Gastrocnemius medialis (tissue), 4 donors: ENCODE data around the gene PRKACB. TPM values are rescaled to one million over a fixed set of nuclear protein-coding genes. Genes with fewer than 3 reads are reported as not detected.

Experiments
- ATAC-seq, 2 donors: fragments of 150-250 bp; one replicate each; pipeline ENCODE4 v1.9.1; 2016
- DNase-seq, 2 donors: peaks; one replicate each; pipeline ENCODE4 v3.0.0-alpha.2; 2019
- H3K27ac ChIP-seq, 4 donors: fragments of 200-600 bp; sonication (generic); 1 replicate in 1 of 4; 2 replicates in 3 of 4; pipeline ENCODE4 v1.5.1; 2016 to 2018; ENCODE audit warnings: mild to moderate bottlenecking in 2 of 4, moderate library complexity in 1 of 4
- H3K27me3 ChIP-seq, 3 donors: fragments of 200-600 bp; sonication (generic) in 2 of 3; 1 replicate in 1 of 3; 2 replicates in 2 of 3; pipeline versions ENCODE4 v1.5.1 to v1.6.0; 2016 to 2019; ENCODE audit warnings: mild to moderate bottlenecking in 1 of 3, moderate library complexity in 1 of 3
- H3K36me3 ChIP-seq, 2 donors: fragments of 200-600 bp; sonication (generic) in 1 of 2; one replicate each; pipeline ENCODE4 v1.5.1; 2017 to 2018
- H3K4me1 ChIP-seq, 2 donors: fragments of 200-600 bp; sonication (generic) in 1 of 2; one replicate each; pipeline ENCODE4 v1.5.1; 2016 to 2017; ENCODE audit warnings: mild to moderate bottlenecking in 2 of 2
- H3K4me3 ChIP-seq, 4 donors: fragments of 200-600 bp; sonication (generic) in 3 of 4; 1 replicate in 1 of 4; 2 replicates in 3 of 4; pipeline ENCODE4 v1.5.1; 2016 to 2019; ENCODE audit warnings: mild to moderate bottlenecking in 2 of 4
- H3K9me3 ChIP-seq, 3 donors: fragments of 200-600 bp; sonication (generic) in 2 of 3; 1 replicate in 1 of 3; 2 replicates in 2 of 3; pipeline ENCODE4 v1.5.1; 2016 to 2019
- POLR2A ChIP-seq, 2 donors: fragments of 450-650 bp; IDR thresholded peaks; one replicate each; pipeline ENCODE4 v1.6.1; 2017; ENCODE audit warnings: antibody characterized with exemption in 2 of 2, mild to moderate bottlenecking in 2 of 2, moderate library complexity in 2 of 2
- in situ Hi-C, 4 donors: fragments of 200-750 bp; cut with MboI; loops; one replicate each; pipeline versions ENCODE4 v1.15.0 to v1.8.0; 2017; ENCODE audit warnings: low sequenced_read_pairs in 4 of 4
- intact Hi-C: fragments of 100-400 bp; cut with DNase I; formaldehyde crosslinking; loops from one replicate; pipeline ENCODE4 v1.15.1; 2023; ENCODE audit warnings: low total_unique reads
- total RNA-seq, 4 donors: library from RNA; depleted of rRNA; stranded (reverse); fragments of >200 nt; gene quantifications; one replicate each; pipeline versions ENCODE4 v1.1.0 to v1.2.3, GENCODE V29; 2016
- TF ChIP-seq, protein P1 (sequence below), 5 experiments: fragments of 450-650 bp in 3 of 5; fragments of 200-600 bp in 2 of 5; sonication (generic) in 2 of 5; IDR thresholded peaks in 4 of 5; conservative IDR thresholded peaks in 1 of 5; 1 replicate in 4 of 5; 2 replicates in 1 of 5; pipeline ENCODE4 v1.5.1; 2016 to 2019; ENCODE audit warnings: antibody characterized with exemption in 5 of 5, mild to moderate bottlenecking in 3 of 5, moderate library complexity in 3 of 5

PRKACB gene
- total RNA-seq, 4 donors from 2014 or later = 4.2 to 12.4 (median 7.0) TPM

DNA sequence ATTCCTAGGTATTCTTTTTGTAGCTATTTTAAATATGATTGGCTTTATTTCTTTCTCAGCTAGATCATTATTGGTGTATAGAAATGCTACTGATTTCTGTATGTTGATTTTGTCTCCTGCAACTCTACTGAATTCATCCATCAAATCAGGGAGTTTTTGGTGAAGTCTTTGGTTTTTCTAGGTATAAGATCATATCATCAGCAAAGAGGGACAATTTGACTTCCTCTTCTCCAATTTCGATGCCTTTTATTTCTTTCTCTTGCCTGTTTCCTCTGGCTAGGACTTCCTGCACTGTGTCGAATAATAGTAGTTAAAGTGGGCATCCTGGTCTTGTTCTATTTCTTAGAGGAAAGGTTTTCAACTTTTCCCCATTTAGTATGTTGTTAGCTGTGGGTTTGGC is 27.5 kb upstream of the PRKACB start:
- no peak for DNase-seq
- no peak for TF ChIP-seq POLR2A (IDR thresholded peaks at IDR 0.05)
- TF ChIP-seq, protein P1, sequence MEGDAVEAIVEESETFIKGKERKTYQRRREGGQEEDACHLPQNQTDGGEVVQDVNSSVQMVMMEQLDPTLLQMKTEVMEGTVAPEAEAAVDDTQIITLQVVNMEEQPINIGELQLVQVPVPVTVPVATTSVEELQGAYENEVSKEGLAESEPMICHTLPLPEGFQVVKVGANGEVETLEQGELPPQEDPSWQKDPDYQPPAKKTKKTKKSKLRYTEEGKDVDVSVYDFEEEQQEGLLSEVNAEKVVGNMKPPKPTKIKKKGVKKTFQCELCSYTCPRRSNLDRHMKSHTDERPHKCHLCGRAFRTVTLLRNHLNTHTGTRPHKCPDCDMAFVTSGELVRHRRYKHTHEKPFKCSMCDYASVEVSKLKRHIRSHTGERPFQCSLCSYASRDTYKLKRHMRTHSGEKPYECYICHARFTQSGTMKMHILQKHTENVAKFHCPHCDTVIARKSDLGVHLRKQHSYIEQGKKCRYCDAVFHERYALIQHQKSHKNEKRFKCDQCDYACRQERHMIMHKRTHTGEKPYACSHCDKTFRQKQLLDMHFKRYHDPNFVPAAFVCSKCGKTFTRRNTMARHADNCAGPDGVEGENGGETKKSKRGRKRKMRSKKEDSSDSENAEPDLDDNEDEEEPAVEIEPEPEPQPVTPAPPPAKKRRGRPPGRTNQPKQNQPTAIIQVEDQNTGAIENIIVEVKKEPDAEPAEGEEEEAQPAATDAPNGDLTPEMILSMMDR (IDR thresholded peaks at IDR 0.05 in 4 of 5, conservative IDR thresholded peaks at IDR 0.05 in 1 of 5) = no peak
- H3K36me3 ChIP-seq = no peaks in the 10 kb centered on the region
- peaks cover 3 to 6% of the 10 kb centered on the region in 2 donors for H3K4me1 ChIP-seq
- ATAC-seq = no peak
- H3K4me3 ChIP-seq = no peak overlapping the region
- in situ Hi-C loops = loop anchor here in 1 of 4 donors (25.0 kb wide), 1 partner anchor 179 kb away; no protein-coding TSS in a partner anchor
- intact Hi-C loops = no loop called here
- H3K27ac ChIP-seq = no peak overlapping the region
- H3K27me3 ChIP-seq = no peaks in the 10 kb centered on the region
- H3K9me3 ChIP-seq = no peaks in the 10 kb centered on the region

DNA sequence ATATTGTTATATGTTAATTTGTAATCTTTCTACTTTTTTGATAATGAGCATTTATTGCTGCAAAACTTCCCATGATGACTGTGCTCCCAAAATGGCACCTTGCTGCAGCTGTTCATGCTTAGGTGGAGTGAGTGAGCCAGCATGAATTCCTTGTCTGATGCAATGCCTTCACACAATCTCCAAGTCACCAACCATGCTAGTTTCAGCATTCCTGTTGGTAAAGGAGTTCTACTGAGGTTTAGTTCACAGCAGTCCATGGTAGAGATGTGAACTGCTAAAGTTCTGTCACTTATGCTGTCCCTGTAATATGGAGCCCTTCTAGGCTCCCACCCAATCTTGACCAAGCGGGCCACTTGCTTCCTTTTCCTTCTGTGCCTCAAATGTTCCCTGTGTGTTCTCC is 26.2 kb upstream of the PRKACB start:
- TF ChIP-seq, protein P1 (IDR thresholded peaks at IDR 0.05 in 4 of 5, conservative IDR thresholded peaks at IDR 0.05 in 1 of 5) = no peak
- TF ChIP-seq POLR2A (IDR thresholded peaks at IDR 0.05) = no peak
- no peak for DNase-seq
- intact Hi-C loops = no loop called here
- Histone ChIP-seq H3K36me3 (no peaks in the 10 kb centered on the region), H3K4me1 (peaks cover 10 to 15% of the 10 kb centered on the region in 2 donors), H3K9me3 (no peaks in the 10 kb centered on the region), H3K4me3 (no peak overlapping the region), H3K27ac (no peak overlapping the region), H3K27me3 (no peaks in the 10 kb centered on the region)
- peak in 1 of 2 donors; percentile 71 for ATAC-seq
- in situ Hi-C loops = loop anchor here in 1 of 4 donors (25.0 kb wide), 1 partner anchor 181 kb away; no protein-coding TSS in a partner anchor

DNA sequence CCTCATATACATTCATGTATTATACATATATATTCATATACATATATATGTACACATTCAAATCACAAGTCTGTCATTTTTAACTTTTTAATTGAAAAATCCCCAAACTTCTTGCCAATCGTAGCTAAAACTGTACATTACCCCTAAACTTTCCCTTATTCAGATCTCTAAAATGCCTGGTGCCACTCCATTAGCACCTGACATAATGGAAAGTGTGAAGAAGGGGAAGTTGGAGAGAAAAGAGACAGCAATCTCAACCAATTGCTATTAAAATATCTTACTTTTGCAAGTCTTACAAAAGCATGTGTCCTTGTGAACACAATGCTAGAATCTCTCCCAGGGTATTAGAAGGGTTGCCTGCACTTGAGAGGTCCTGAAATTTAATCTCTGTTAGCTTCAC is 22.7 kb upstream of the PRKACB start:
- TF ChIP-seq POLR2A (IDR thresholded peaks at IDR 0.05) = no peak
- TF ChIP-seq, protein P1 (IDR thresholded peaks at IDR 0.05 in 4 of 5, conservative IDR thresholded peaks at IDR 0.05 in 1 of 5) = no peak
- Histone ChIP-seq H3K4me3 (no peak overlapping the region), H3K27ac (no peak overlapping the region), H3K27me3 (no peaks in the 10 kb centered on the region), H3K4me1 (peaks cover 10 to 15% of the 10 kb centered on the region in 2 donors), H3K36me3 (no peaks in the 10 kb centered on the region), H3K9me3 (no peaks in the 10 kb centered on the region)
- DNase-seq (no peak), ATAC-seq (no peak)
- intact Hi-C loops = loop anchor here (5.0 kb wide), 3 partner anchors 44 to 214 kb away; partner anchors contain the start of gene TTLL7
- in situ Hi-C loops = loop anchor here (5.0 to 25.0 kb wide), 3 partner anchors 184 to 197 kb away; no protein-coding TSS in a partner anchor

DNA sequence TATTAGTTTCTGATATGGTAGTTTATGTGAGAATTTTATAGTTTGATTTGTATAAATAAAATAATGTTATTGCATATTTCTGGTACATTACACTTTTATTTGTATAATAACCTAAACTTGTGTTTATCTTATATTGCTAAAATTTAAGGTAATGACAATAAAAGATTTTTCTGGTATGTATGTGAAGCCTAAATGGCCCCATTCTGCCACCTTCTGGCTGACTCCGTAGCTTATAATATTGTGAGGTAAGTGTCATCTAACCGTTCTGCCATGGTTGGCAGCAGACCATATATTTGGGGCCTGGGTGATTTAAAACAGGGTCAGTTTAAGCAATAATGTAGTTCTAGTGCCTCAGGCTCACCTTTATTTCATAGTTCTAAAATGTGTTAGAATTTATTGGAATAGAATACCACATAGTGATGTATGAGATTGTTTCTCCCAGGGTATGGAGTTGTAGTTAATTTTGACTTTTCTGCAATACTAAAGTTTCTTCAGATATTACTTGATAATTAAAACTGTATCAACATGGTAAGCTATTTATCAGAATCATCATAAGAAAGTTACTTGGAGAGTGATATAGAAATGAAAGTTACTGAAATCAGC is 21.2 kb upstream of the PRKACB start:
- DNase-seq = peak in 1 of 2 donors; percentile 28

More for the DNA sequence above, 21.2 kb upstream of the PRKACB start:
- intact Hi-C loops = loop anchor here (1.0 to 5.0 kb wide), 4 partner anchors 46 to 216 kb away; partner anchors contain the start of gene TTLL7
- TF ChIP-seq, protein P1 (IDR thresholded peaks at IDR 0.05 in 4 of 5, conservative IDR thresholded peaks at IDR 0.05 in 1 of 5) = peak; percentile 30 to 63 (median 55)
- TF ChIP-seq POLR2A (IDR thresholded peaks at IDR 0.05) = no peak
- Histone ChIP-seq H3K27me3 (no peaks in the 10 kb centered on the region), H3K27ac (no peak overlapping the region), H3K4me3 (no peak overlapping the region), H3K4me1 (peaks cover 7 to 15% of the 10 kb centered on the region in 2 donors), H3K36me3 (no peaks in the 10 kb centered on the region), H3K9me3 (no peaks in the 10 kb centered on the region)
- peak in 1 of 2 donors; percentile 56 for ATAC-seq
- in situ Hi-C loops = loop anchor here (5.0 to 25.0 kb wide), 3 partner anchors 186 to 198 kb away; no protein-coding TSS in a partner anchor
